OCI-LY1 (cell line): ENCODE results near the gene BMI1.

Experiments
- H2AFZ ChIP-seq: fragments of 200-600 bp; sonication (generic), shearing (Covaris generic); 2 replicates; pipeline ENCODE4 v1.6.0; 2014; ENCODE audit warnings: antibody characterized with exemption, mild to moderate bottlenecking, low read length
- H3F3A ChIP-seq: fragments of 200-600 bp; sonication (generic), shearing (Covaris generic); 2 replicates; pipeline ENCODE4 v1.6.0; 2014; ENCODE audit warnings: mild to moderate bottlenecking, antibody characterized with exemption, low read length, moderate library complexity; ENCODE audit not compliant: insufficient read depth
- H3K27ac ChIP-seq: fragments of 200-600 bp; sonication (generic); 2 replicates; pipeline ENCODE4 v1.5.1; 2014; ENCODE audit warnings: low read length, mixed run types, mild to moderate bottlenecking, low read depth; ENCODE audit not compliant: poor library complexity, severe bottlenecking
- H3K27me3 ChIP-seq: fragments of 200-600 bp; sonication (generic); 2 replicates; pipeline ENCODE4 v1.6.0; 2014; ENCODE audit warnings: antibody characterized with exemption, mild to moderate bottlenecking, low read length, moderate library complexity; ENCODE audit not compliant: insufficient read depth
- H3K36me3 ChIP-seq: fragments of 200-600 bp; sonication (generic); 2 replicates; pipeline ENCODE4 v1.6.1; 2014; ENCODE audit warnings: mild to moderate bottlenecking, antibody characterized with exemption, low read length, moderate library complexity, mixed read lengths; ENCODE audit not compliant: insufficient read depth
- H3K4me1 ChIP-seq: fragments of 200-600 bp; sonication (generic); 2 replicates; pipeline ENCODE4 v1.5.1; 2014; ENCODE audit warnings: mild to moderate bottlenecking, low read length, moderate library complexity; ENCODE audit not compliant: insufficient read depth, severe bottlenecking
- H3K4me2 ChIP-seq: fragments of 200-600 bp; sonication (generic), shearing (Covaris generic); 2 replicates; pipeline ENCODE4 v1.6.1; 2014; ENCODE audit warnings: low read length
- H3K4me3 ChIP-seq: fragments of 200-600 bp; sonication (generic); 2 replicates; pipeline ENCODE4 v1.5.1; 2014; ENCODE audit warnings: low read length, low read depth, mild to moderate bottlenecking, mixed read lengths; ENCODE audit not compliant: poor library complexity, severe bottlenecking
- H3K79me2 ChIP-seq: fragments of 200-600 bp; shearing (Covaris generic); 2 replicates; pipeline ENCODE4 v1.6.1; 2016; ENCODE audit warnings: mixed run types, low read length, mixed read lengths; ENCODE audit not compliant: insufficient read depth
- H3K9ac ChIP-seq: fragments of 200-600 bp; sonication (generic), shearing (Covaris generic); 2 replicates; pipeline ENCODE4 v1.6.1; 2014; ENCODE audit warnings: mild to moderate bottlenecking, low read length, mixed read lengths
- H3K9me2 ChIP-seq: fragments of 200-600 bp; sonication (generic), shearing (Covaris generic); 2 replicates; pipeline ENCODE4 v1.6.1; 2014; ENCODE audit warnings: low read depth, mild to moderate bottlenecking, low read length, mixed read lengths
- H3K9me3 ChIP-seq: fragments of 200-600 bp; shearing (Covaris generic); 2 replicates; pipeline ENCODE4 v1.6.1; 2014; ENCODE audit warnings: low read length, mixed read lengths
- H4K20me1 ChIP-seq: fragments of 200-600 bp; sonication (generic), shearing (Covaris generic); 2 replicates; pipeline ENCODE4 v1.6.0; 2016; ENCODE audit warnings: mild to moderate bottlenecking, low read length; ENCODE audit not compliant: insufficient read depth
- CTCF ChIP-seq: fragments of 200-600 bp; sonication (generic), shearing (Covaris generic); IDR thresholded peaks from 2 replicates; pipeline ENCODE4 v1.5.1; 2017; ENCODE audit warnings: mild to moderate bottlenecking, antibody characterized with exemption, low read length, moderate library complexity, mixed read lengths
- EZH2 ChIP-seq: fragments of 200-600 bp; sonication (generic), shearing (Covaris generic); IDR thresholded peaks from 2 replicates; pipeline ENCODE4 v1.8.0; 2017; ENCODE audit warnings: borderline replicate concordance, mixed run types, mild to moderate bottlenecking, antibody characterized with exemption, low read length, moderate library complexity, mixed read lengths

The BMI1 gene

GRCh38 chr10:22341926-22342196 lies 21.0 kb downstream of the BMI1 start:
- Histone ChIP-seq H3K4me2 (no peak overlapping the region), H3K27ac (no peak overlapping the region), H3K9me2 (no peaks in the 10 kb centered on the region), H4K20me1 (no peaks in the 10 kb centered on the region), H2AFZ (no peak overlapping the region), H3K79me2 (no peaks in the 10 kb centered on the region), H3K4me3 (no peak overlapping the region), H3K9ac (no peak overlapping the region), H3F3A (no peaks in the 10 kb centered on the region; the same call in 1 of the 2 replicates), H3K9me3 (no peaks in the 10 kb centered on the region), H3K27me3 (peaks cover 6% of the 10 kb centered on the region), H3K4me1 (peaks cover 14% of the 10 kb centered on the region), H3K36me3 (no peaks in the 10 kb centered on the region)
- TF ChIP-seq EZH2 (no peak), CTCF (no peak)

DNA sequence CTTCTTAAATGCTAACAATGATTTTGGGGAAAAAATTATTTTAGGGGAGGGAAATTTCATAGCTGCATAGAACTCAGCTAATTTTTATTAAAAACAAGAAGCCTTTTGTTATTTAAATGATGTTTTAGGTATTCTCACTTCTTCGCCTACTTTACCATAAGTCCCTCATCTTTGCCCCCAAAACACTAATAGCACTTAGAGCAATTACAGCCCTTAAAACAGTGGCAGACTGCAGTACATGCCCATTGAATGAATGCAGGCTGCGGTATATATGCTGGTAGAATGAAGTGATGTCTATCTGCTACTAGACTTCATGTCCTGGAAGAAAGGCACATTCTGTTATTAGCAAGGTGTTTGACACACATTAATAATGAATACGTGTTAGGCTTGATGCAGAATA lies 21.5 kb downstream of the BMI1 start:
- Histone ChIP-seq H3K27ac (no peak overlapping the region), H3K36me3 (no peaks in the 10 kb centered on the region), H3K4me1 (peaks cover 14% of the 10 kb centered on the region), H2AFZ (no peak overlapping the region), H3K4me2 (no peak overlapping the region), H4K20me1 (no peaks in the 10 kb centered on the region), H3K9me3 (no peaks in the 10 kb centered on the region), H3F3A (no peaks in the 10 kb centered on the region; the same call in 1 of the 2 replicates), H3K9ac (no peak overlapping the region), H3K79me2 (no peaks in the 10 kb centered on the region), H3K27me3 (peaks cover 2% of the 10 kb centered on the region), H3K9me2 (no peaks in the 10 kb centered on the region), H3K4me3 (no peak overlapping the region)
- TF ChIP-seq CTCF = no peak
- TF ChIP-seq EZH2 = no peak

DNA sequence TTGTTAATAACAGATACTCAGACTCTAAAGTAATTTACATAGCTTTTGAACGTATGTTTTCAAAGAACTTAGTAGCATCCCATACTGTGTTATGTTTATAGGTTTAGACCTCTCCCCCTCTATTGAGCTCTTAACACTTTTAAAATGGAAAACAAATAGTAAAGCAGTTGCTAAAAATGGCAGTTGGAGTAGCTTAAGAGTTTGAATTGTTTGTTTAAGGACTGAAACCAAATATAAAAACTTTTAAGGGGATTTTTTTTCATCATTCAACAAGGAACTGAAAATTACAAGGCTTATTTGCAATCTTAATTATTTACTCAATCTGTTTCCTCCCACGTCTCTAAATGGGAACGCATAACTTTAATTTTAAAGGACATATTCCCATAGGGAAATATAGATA lies 22.8 kb downstream of the BMI1 start:
- H3K4me2 ChIP-seq = no peak overlapping the region
- no peaks in the 10 kb centered on the region; the same call in 1 of the 2 replicates for H3F3A ChIP-seq
- H3K4me1 ChIP-seq = peaks cover 14% of the 10 kb centered on the region
- TF ChIP-seq EZH2 (no peak), CTCF (no peak)
- H4K20me1 ChIP-seq = no peaks in the 10 kb centered on the region
- H3K4me3 ChIP-seq = no peak overlapping the region
- H3K36me3 ChIP-seq = no peaks in the 10 kb centered on the region
- no peaks in the 10 kb centered on the region for H3K9me3 ChIP-seq
- no peak overlapping the region for H3K27ac ChIP-seq
- H3K9me2 ChIP-seq = no peaks in the 10 kb centered on the region
- no peaks in the 10 kb centered on the region; the same call in 1 of the 2 replicates for H3K27me3 ChIP-seq
- H2AFZ ChIP-seq = no peak overlapping the region
- H3K9ac ChIP-seq = no peak overlapping the region
- H3K79me2 ChIP-seq = no peaks in the 10 kb centered on the region
